Globus pallidus (tissue), 1 donor: ENCODE results near the gene CARD11.
A peak's percentile ranks its signal among the peaks of the same experiment; 100 is the strongest.
"Not testable (repeated sequence)": the region's sequence is repeated elsewhere in the genome, so short reads cannot be mapped to it uniquely, and the experiment has no call there.

Source experiments
- DNase-seq: peaks from one replicate; pipeline ENCODE4 v3.0.0-alpha.2; 2015; ENCODE audit warnings: low spot score

CARD11 gene

GRCh38 chr7:3064067-3064466 lies 20.4 kb upstream of the CARD11 start:
- no peak for DNase-seq

DNA sequence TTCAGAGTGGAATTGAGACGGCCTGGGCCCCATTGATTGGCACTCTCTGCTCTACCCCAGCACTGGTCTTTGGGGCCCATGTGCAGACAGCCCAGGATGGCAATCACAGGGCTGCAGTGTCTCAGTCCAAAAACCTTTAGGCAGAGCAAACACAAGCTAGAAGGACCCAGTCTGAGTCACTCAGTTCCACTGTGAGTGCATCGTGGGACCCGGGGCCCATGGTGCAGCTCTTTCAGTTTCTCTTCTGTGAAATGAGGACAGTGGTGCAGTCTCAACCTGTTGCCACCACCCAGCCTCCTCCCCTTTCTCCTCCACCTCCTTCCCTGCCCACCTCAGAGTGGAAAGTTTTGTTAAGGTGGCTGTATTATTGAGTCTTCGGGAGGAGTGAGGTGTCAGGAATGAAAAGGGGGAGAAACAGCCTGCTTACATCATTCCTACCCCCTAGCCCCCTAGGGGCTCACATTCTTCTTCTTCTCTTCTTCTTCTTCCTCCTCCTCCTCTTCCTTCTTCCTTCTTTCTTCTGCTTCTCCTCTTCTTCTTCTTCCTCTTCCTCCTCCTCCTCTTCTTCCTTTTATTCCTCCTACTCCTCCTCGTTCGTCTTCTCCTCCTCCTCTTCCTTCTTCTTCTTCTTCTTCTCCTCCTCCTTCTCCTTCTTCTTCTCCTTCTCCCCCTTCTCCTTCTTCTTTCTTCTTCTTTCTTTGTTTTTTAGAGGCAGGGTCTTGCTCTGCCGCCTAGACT lies 19.5 kb upstream of the CARD11 start:
- no peak for DNase-seq

GRCh38 chr7:3057066-3057420 lies 13.4 kb upstream of the CARD11 start:
- no peak for DNase-seq

DNA sequence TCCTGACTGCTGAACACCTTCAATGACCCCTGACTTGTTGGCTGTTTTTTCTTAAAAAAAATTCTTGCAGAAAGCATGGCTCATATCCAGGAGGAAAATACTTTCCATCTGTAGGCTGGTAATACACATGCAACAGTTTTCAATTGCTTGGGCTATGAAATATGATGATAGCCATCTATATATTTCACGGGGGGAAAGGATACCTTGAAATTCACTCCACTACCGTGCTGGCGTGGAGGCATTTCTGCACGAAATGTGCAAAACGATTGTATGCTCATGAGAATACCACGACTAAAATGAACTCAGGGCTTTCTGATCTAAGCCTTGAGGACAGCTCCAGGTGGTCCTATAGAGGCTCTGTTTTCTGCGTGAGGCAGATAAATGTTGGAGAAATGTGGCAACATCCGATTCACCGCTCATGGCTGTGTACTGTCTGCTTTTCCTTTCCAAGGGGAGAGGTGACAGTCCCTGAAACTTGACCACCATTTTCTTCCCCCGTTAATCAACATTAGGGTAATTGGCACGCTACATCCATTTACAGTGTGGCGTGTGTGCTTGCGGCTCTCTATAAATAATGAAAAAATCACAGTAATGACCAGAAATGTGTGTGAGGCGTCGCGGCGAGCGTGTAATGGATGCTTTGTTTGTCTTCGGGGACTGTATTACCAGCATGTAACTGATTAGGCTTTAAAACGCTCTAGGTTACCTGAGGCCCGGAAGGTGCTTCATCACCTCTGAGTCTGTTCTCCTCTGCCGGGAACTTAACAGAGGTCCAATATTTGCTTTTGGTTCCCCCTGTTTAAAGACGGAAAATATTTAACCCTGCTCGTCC lies 12.8 kb upstream of the CARD11 start:
- no peak for DNase-seq

DNA sequence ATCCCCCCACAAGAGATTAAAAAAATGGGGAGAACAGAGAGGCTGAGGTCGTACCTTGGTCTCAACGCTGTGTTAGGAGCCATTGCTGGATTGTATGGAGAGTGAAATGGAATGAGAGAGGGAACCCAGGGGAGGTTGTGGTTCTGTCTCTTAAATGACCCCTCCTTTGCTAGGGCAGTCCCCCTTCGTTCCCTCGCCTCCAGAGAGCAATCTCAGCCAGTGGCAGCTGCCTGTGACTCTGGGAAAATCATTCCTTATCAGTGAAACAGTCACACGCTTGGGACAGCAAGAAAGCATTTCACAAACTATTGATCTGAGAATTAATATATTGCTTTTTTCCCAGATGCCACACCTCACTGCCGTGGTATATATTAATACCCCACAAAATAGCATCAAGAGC lies 12.0 kb upstream of the CARD11 start:
- no peak for DNase-seq

DNA sequence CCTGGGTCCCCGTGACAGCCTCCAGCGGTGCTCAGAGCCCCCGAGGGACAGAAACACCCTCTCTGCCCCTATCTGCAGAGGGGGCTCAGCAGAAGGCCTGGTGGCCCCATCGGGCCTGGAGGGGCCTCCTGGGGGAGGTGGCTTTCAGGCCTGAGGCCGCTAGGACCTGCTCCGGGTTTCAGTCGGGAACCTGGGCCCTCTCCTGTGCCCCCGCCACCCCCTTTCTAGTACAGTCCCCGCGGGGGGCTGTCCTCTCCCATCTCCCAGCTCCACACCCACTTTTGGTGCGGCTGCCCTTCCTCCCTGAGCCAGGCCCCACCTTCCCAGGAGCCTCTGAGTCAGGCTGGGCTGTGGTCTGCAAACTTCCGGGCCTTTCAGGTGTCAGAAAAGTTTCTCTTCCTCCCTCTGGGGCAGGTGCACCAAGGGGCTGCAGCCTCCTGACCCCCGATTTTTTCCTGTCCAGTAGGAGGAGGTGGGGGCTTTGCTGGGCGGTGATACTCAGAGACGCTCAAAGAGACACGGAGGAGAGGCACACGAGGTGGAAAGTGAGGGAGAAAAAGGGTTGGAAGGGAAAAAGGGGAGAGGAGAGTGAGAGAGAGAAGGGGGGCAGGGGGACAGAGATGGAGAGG lies 692 bp downstream of the CARD11 start:
- no peak for DNase-seq

DNA sequence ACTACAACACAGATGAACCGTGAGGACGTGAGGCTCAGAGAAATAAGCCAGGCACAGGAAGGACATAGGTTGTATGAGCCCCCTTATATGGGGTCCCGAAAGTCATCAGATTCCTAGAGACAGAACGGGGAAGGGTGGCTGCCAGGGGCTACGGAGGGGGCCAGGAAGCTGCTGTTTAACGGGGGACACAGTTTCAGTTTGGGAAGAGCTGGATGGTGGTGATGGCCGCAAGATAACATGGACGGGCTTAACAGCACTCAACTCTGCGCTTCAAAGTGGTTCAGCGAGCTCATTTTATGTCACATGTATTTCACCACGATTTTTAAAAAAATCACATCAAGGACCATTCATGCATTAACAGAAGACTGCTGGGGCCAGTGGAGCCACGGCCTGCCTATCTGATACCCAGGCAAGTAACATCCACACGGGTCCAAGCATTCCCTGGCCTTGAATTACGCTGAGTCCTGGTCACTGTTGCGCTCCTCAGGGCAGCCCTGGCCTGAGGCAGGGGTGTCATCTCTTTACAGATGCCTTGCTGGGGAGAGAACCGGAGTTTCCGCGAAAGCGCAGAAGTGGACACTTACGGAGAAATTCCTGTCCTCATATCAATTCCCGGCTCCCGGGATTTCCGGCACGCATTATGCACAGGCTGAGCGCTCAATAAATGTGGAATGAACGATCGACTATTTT lies 1.5 kb downstream of the CARD11 start:
- DNase-seq = no peak

DNA sequence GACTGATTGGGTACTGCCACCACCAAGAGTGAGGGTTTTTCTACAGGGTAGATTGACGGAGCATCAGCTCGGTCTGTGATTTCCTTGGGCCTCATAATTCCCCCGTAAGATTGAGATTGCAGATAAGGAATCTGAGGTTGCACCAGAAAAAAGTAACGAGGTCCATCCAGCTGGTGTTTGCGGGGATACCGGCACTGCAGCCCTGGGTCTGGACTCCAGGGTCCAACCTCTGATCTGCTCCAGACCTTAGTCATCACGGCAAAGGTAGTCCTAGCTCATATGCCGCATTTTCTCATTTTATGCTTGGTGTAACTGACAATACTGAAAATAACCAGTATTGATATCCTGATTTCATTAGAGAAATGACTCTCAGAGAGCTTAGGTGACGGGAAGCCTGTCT lies 3.9 kb downstream of the CARD11 start:
- no peak for DNase-seq

DNA sequence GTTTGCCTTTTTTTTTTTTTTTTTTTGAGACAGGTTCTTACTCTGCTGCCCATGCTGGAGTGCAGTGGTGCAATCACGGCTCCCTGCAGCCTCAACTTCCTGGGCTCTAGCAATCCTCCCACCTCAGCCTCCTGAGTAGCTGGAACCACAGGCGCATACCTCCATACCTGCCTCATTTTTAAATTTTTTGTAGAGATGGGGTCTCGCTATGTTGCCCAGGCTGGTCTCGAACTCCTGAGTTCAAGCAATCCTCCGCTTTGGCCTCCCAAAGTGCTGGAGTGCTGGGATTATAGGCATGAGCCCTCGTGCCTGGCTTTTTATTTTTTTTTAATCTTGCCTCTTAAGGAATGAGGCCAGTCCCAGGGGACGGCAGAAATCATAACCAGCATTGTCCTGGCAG lies 5.7 kb downstream of the CARD11 start:
- DNase-seq = not testable (repeated sequence)

- no peak for DNase-seq
Measured at GRCh38 chr7:3037259-3037658, 6.4 kb downstream of the CARD11 start.

GRCh38 chr7:3034591-3035150 lies 9.0 kb downstream of the CARD11 start:
- no peak for DNase-seq

DNA sequence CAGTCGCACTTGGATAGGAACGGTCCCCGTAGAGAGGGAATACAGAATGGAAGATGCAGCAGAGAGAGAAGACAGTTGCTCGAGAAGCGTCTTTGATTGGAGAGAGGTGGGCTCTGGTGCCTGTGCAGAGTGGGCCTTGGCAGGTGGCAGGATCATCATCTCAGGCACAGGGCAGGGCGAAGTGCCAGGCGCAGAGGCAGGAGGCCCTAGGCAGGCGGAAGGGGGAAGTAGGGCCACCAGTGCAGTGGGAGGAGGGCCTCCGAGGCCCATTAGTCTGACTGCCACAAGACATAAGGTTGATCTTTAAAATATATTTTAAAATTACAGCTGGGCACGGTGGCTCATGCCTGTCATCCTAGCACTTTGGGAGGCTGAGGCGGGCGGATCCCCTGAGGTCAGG lies 10.1 kb downstream of the CARD11 start:
- peak; percentile 19 for DNase-seq

GRCh38 chr7:3033136-3033535 lies 10.5 kb downstream of the CARD11 start:
- DNase-seq = no peak

- no peak for DNase-seq
Measured at GRCh38 chr7:3032256-3032655, 11.4 kb downstream of the CARD11 start.

DNA sequence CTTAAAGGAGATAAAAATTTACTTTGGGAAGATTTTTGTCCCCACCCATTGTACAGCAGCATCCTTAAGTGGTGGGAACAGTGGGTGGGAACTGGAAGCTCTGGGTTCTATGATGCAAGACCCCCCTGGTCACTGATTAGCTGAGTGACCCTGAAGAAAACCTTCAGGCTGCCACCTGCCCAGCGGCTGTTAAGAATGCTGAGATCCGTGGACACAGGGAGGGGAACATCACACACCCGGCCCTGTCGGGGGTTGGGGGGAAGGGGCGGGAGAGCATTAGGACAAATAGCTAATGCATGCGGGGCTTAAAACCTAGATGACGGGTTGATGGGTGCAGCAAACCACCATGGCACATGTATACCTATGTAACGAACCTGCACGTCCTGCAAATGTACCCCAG lies 14.5 kb downstream of the CARD11 start:
- no peak for DNase-seq

DNA sequence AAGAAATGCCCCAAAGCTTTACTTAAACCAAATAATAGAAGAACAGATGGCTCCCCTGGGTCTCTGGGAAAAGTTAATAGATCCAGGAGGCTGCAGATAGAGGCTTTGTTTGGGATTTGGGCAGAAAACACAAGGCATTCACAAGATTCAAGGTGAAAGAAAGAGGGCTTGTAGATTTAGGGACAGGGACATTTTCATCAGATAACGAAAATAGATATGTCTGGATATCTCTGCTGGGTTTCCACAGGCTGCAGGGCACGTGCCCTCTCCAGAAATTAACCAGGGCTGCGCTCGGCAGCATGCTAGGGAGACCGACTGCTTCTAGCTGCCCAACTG lies 14.9 kb downstream of the CARD11 start:
- no peak for DNase-seq

DNA sequence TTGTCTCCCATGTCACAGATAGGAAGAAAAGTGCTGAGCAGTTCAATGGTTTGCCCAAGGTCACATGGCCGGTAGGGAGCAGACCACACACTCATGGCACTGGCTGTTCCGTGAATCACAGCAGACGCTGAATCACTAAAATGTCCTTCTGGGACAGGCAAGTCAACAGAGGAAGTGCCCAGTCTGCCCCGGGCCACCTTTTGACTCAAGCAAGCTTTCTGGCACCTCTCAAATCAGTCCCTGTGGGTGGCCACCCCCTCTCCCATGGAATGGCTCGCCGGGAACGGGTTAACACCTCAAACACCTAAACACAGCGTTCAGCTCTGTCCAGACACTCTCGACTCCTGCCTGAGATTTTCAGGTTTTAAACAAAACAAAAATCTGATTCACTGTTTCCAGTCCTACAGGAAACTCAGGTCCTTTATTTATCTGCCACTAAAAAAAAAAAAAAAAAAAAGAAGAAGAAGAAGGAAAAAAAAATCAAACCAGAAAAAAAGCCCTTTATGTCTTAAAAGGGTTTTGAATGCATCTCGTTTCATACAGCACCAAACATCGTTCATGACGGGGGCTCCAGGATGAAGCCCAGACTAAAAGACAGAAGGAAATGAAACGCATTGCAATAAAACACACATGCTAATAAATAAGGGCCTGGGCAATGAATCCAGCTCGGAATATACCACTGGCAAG lies 15.5 kb downstream of the CARD11 start:
- peak; percentile 50 for DNase-seq

- DNase-seq = no peak
Measured at GRCh38 chr7:3027005-3027845, 16.4 kb downstream of the CARD11 start.

- DNase-seq = no peak
Measured at GRCh38 chr7:3025616-3026015, 18.1 kb downstream of the CARD11 start.

GRCh38 chr7:3021825-3022224 lies 21.8 kb downstream of the CARD11 start:
- DNase-seq = no peak

GRCh38 chr7:3021224-3021623 lies 22.4 kb downstream of the CARD11 start:
- not testable (repeated sequence) for DNase-seq
